Fibroblast of lung (primary cell): ENCODE measurements around the gene NUP93. TPM values are rescaled to one million over a fixed set of nuclear protein-coding genes. Genes with fewer than 3 reads are reported as not detected.

Source experiments
- DNase-seq, 2 donors: peaks; one replicate each; pipeline versions ENCODE4 v3.0.0 to v3.0.0-alpha.2; 2010; ENCODE audit warnings: low read depth in 2 of 2
- H2AFZ ChIP-seq: 2 replicates; pipeline ENCODE4 v1.5.1; 2012; ENCODE audit warnings: low read length, control low read depth, inconsistent platforms
- H3K27ac ChIP-seq: 2 replicates; pipeline ENCODE4 v1.5.1; 2011; ENCODE audit warnings: low read length, control low read depth; ENCODE audit not compliant: insufficient read depth
- H3K27me3 ChIP-seq: 2 replicates; pipeline ENCODE4 v1.5.1; 2011; ENCODE audit warnings: mild to moderate bottlenecking, low read length; ENCODE audit not compliant: control insufficient read depth, insufficient read depth
- H3K36me3 ChIP-seq: 2 replicates; pipeline ENCODE4 v1.5.1; 2011; ENCODE audit warnings: low read length; ENCODE audit not compliant: control insufficient read depth, insufficient read depth
- H3K4me1 ChIP-seq: 2 replicates; pipeline ENCODE4 v1.5.1; 2011; ENCODE audit warnings: low read length; ENCODE audit not compliant: control insufficient read depth, insufficient read depth; ENCODE audit errors: extremely low read depth
- H3K4me2 ChIP-seq: 2 replicates; pipeline ENCODE4 v1.5.1; 2011; ENCODE audit warnings: low read length, control low read depth; ENCODE audit not compliant: insufficient read depth; ENCODE audit errors: extremely low read depth
- H3K4me3 ChIP-seq, 4 experiments: fragments of 200-600 bp in 1 of 4; sonication (generic) in 1 of 4; replicated peaks in 1 of 4; 2 replicates each; pipeline ENCODE4 v1.5.1; 2011 to 2016; ENCODE audit warnings: low read length in 4 of 4, low read depth in 3 of 4, mild to moderate bottlenecking in 3 of 4, control low read depth in 2 of 4, inconsistent platforms in 1 of 4, mixed read lengths in 1 of 4; ENCODE audit not compliant: insufficient read depth in 1 of 4; ENCODE audit errors: control extremely low read depth in 1 of 4
- H3K79me2 ChIP-seq: 2 replicates; pipeline ENCODE4 v1.5.1; 2012; ENCODE audit warnings: mild to moderate bottlenecking, low read length, inconsistent platforms; ENCODE audit not compliant: control insufficient read depth, insufficient read depth
- H3K9ac ChIP-seq: 2 replicates; pipeline ENCODE4 v1.5.1; 2011; ENCODE audit warnings: mild to moderate bottlenecking, low read length, control low read depth; ENCODE audit not compliant: insufficient read depth
- H3K9me3 ChIP-seq: 2 replicates; pipeline ENCODE4 v1.5.1; 2012; ENCODE audit warnings: low read depth, low read length; ENCODE audit not compliant: control insufficient read depth, insufficient read depth
- H4K20me1 ChIP-seq: 2 replicates; pipeline ENCODE4 v1.5.1; 2011; ENCODE audit warnings: low read length; ENCODE audit not compliant: control insufficient read depth, insufficient read depth; ENCODE audit errors: extremely low read depth
- CTCF ChIP-seq, 2 donors: IDR thresholded peaks in 1 of 2; conservative IDR thresholded peaks in 1 of 2; 1 replicate in 1 of 2; 2 replicates in 1 of 2; pipeline ENCODE4 v1.5.1; 2011 to 2012; ENCODE audit warnings: low read length in 2 of 2, control low read depth in 1 of 2, inconsistent platforms in 1 of 2, low read depth in 1 of 2, mild to moderate bottlenecking in 1 of 2
- EZH2 ChIP-seq: IDR thresholded peaks from 2 replicates; pipeline ENCODE4 v1.5.1; 2012; ENCODE audit warnings: low read length, control low read depth, mild to moderate bottlenecking; ENCODE audit errors: missing control alignments
- polyA plus RNA-seq, 2 donors: library from polyadenylated mRNA; depleted of rRNA in 1 of 2; stranded (reverse) in 1 of 2; unstranded in 1 of 2; fragments of >200 nt; gene quantifications; 2 replicates each; pipeline ENCODE4 v1.2.1, GENCODE V29; 2011 to 2012; ENCODE audit warnings: missing spikeins in 1 of 2
- total RNA-seq: library from RNA; depleted of rRNA; stranded (reverse); fragments of >200 nt; gene quantifications from 2 replicates; pipeline ENCODE4 v1.2.1, GENCODE V29; 2014

NUP93 gene
- total and polyA plus RNA-seq, 2 donors (not counting 1 experiment from before 2014, with no cell fraction given), result 37.6 to 42.9 TPM

DNA sequence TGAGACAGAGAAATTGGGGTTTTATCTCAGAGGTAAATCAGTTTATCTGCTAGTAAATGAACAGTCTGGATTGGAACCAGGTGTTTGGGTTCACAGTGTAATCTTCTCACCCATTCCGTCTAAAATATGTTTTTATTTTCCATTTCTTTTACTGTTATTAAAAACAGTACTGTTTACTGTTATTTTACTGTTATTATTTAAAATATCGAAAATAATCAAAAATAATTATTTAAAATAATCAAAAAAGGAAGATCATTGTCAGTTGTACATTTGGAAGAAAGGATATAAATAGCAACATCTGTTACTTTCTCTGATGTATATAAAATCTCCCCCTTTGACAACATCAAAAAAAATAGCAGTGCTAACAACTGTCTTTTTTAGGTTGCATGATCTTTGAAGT is 11.5 kb downstream of the NUP93 start:
- no peaks in the 10 kb centered on the region for H3K27me3 ChIP-seq
- peaks cover 33% of the 10 kb centered on the region for H3K79me2 ChIP-seq
- no peak for DNase-seq
- H3K9ac ChIP-seq, result no peak overlapping the region
- H3K4me1 ChIP-seq, result peaks cover 9% of the 10 kb centered on the region
- H4K20me1 ChIP-seq, result no peaks in the 10 kb centered on the region
- H3K27ac ChIP-seq, result no peak overlapping the region
- H3K4me3 ChIP-seq, result no peak overlapping the region
- H3K36me3 ChIP-seq, result no peaks in the 10 kb centered on the region
- H2AFZ ChIP-seq, result no peak overlapping the region
- no peaks in the 10 kb centered on the region for H3K9me3 ChIP-seq
- TF ChIP-seq CTCF (conservative IDR thresholded peaks at IDR 0.05 in 1 of 2, IDR thresholded peaks at IDR 0.05 in 1 of 2; ENCODE audit: low read depth in 1 of 2, low read length in 2 of 2) (no peak), EZH2 (no peak)
- H3K4me2 ChIP-seq, result no peak overlapping the region

DNA sequence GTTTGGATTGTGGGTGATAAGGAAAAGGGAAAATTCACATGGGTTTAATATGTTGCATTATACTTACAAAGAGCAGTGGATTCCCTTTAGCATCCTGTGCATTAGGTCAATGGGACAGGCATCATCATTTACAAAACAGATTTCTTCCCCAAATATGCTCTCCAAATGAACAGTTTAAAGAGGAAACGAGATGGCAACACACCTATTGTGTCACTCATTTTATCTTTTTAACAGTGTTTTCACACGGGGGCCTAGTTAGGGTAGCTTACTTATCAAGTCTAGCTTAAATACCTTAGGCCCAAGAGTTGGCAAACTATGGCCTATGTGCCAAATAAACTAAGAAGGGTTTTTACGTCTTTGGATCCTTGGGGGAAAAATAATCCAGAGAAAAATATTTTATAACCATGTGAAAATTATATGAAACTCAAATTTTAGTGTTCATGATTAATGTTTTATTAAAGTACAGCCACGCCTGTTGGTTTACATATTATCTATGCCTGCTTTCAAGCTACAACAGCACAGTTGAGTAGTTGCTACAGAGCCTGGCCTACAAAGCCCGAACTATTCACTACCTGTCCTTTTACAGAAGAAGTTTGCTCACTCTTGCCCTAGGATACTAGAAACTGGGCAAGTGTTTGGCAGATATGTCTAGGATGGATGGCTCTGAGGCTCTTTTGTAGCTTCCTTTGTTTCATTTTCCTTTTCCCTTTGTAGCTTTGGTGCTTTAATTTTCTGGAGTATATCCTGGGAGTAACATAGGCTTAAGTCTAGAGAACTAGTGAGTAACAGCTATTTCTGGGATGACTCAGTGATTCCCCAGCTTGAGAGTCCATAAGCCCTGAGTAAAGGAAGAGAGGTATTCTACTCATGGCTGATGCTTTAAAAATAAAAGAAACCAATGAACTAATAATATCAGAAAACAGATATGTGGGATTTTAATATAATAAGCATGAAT is 12.4 kb downstream of the NUP93 start:
- H3K36me3 ChIP-seq, result no peaks in the 10 kb centered on the region
- H3K27ac ChIP-seq, result peak overlapping the region; percentile 82
- DNase-seq, result peak; percentile 83 to 91
- H3K9me3 ChIP-seq, result no peaks in the 10 kb centered on the region
- H3K4me3 ChIP-seq, result peak overlapping the region in 3 of 4 experiments; percentile 22 to 34 (median 28)
- H4K20me1 ChIP-seq, result no peaks in the 10 kb centered on the region
- H3K9ac ChIP-seq, result no peak overlapping the region
- H3K27me3 ChIP-seq, result no peaks in the 10 kb centered on the region
- H3K4me1 ChIP-seq, result peaks cover 9% of the 10 kb centered on the region
- TF ChIP-seq CTCF (conservative IDR thresholded peaks at IDR 0.05 in 1 of 2, IDR thresholded peaks at IDR 0.05 in 1 of 2; ENCODE audit: low read depth in 1 of 2, low read length in 2 of 2), result no peak
- TF ChIP-seq EZH2, result no peak
- H3K79me2 ChIP-seq, result peaks cover 31% of the 10 kb centered on the region
- peak overlapping the region; percentile 75 for H2AFZ ChIP-seq
- peak overlapping the region; percentile 91 for H3K4me2 ChIP-seq

DNA sequence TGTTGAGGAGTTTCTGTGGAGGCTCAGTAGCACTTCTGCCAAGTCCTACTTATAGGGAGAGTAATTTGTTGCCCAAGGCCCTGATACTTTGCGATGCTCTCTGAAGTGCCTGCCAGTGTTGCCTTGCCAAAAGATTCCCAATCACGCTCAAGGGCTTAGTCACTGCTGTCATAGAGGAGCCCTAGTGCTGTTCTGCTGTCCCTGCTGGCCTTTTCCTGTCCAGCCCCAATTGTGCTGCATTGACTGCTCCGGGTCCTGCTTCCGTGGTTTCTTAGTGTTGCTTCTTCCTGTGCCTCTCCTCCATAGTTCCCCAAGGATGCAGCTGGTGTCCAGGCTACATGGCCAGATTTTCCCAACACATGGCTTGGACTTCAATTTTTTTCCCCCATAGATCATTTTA is 13.9 kb downstream of the NUP93 start:
- Histone ChIP-seq H4K20me1 (no peaks in the 10 kb centered on the region), H3K9me3 (no peaks in the 10 kb centered on the region), H3K4me1 (peaks cover 17% of the 10 kb centered on the region), H3K79me2 (peaks cover 32% of the 10 kb centered on the region), H3K4me3 (no peak overlapping the region), H3K27ac (peak overlapping the region; percentile 26), H3K27me3 (no peaks in the 10 kb centered on the region), H3K36me3 (no peaks in the 10 kb centered on the region), H3K9ac (no peak overlapping the region), H2AFZ (no peak overlapping the region), H3K4me2 (peak overlapping the region; percentile 52)
- DNase-seq, result peak; percentile 48 to 55
- peak in 1 of 2 donors; percentile 0 for TF ChIP-seq CTCF (conservative IDR thresholded peaks at IDR 0.05 in 1 of 2, IDR thresholded peaks at IDR 0.05 in 1 of 2; ENCODE audit: low read depth in 1 of 2, low read length in 2 of 2)
- TF ChIP-seq EZH2, result no peak
